PFSK-1 (cell line): Measurements from ENCODE around the gene CAV1.

Experiments
- FOXP2 ChIP-seq: optimal IDR thresholded peaks from 2 replicates; pipeline ENCODE3; 2011; ENCODE audit warnings: borderline replicate concordance, control low read depth, inconsistent platforms; ENCODE audit not compliant: insufficient read depth; ENCODE audit errors: extremely low read length, extremely low read depth
- POLR2AphosphoS5 ChIP-seq: IDR thresholded peaks from 2 replicates; pipeline ENCODE4 v1.6.1; 2012; ENCODE audit warnings: low read depth, mild to moderate bottlenecking, control low read depth, low read length, moderate library complexity
- SIN3A ChIP-seq: IDR thresholded peaks from 2 replicates; pipeline ENCODE4 v1.6.1; 2012; ENCODE audit warnings: mild to moderate bottlenecking, low read length, moderate library complexity, borderline replicate concordance; ENCODE audit not compliant: insufficient read depth
- TAF1 ChIP-seq: IDR thresholded peaks from 2 replicates; pipeline ENCODE4 v1.6.1; 2012; ENCODE audit warnings: low read length, control low read depth, borderline replicate concordance; ENCODE audit not compliant: insufficient read depth
- TF ChIP-seq, protein P1 (sequence below), 2 experiments: IDR thresholded peaks; 2 replicates each; pipeline versions ENCODE4 v1.6.1 to v1.8.0; 2011 to 2012; ENCODE audit warnings: low read depth in 2 of 2, low read length in 2 of 2, control low read depth in 1 of 2, inconsistent platforms in 1 of 2, mild to moderate bottlenecking in 1 of 2, moderate library complexity in 1 of 2; ENCODE audit not compliant: insufficient read depth in 1 of 2

The CAV1 gene

DNA sequence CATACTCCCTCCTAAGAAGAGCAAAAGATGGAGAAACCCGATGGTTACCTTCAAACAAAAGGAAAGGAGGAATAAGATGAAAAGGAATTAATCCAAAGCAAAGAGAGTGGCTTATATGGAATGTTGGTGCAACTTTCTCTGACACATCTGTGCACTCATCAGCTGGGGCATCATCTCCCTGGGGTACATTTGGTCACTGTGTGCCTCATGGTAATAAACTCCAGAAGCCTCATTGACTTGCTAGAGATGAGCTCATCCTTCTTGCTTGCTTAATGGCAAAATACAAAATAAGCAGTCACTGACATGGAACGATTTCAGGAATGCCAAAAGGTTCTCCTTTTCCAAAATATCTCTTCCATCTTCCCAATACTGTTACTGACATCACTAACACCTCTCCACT lies 22.5 kb downstream of the CAV1 start:
- TF ChIP-seq, protein P1, sequence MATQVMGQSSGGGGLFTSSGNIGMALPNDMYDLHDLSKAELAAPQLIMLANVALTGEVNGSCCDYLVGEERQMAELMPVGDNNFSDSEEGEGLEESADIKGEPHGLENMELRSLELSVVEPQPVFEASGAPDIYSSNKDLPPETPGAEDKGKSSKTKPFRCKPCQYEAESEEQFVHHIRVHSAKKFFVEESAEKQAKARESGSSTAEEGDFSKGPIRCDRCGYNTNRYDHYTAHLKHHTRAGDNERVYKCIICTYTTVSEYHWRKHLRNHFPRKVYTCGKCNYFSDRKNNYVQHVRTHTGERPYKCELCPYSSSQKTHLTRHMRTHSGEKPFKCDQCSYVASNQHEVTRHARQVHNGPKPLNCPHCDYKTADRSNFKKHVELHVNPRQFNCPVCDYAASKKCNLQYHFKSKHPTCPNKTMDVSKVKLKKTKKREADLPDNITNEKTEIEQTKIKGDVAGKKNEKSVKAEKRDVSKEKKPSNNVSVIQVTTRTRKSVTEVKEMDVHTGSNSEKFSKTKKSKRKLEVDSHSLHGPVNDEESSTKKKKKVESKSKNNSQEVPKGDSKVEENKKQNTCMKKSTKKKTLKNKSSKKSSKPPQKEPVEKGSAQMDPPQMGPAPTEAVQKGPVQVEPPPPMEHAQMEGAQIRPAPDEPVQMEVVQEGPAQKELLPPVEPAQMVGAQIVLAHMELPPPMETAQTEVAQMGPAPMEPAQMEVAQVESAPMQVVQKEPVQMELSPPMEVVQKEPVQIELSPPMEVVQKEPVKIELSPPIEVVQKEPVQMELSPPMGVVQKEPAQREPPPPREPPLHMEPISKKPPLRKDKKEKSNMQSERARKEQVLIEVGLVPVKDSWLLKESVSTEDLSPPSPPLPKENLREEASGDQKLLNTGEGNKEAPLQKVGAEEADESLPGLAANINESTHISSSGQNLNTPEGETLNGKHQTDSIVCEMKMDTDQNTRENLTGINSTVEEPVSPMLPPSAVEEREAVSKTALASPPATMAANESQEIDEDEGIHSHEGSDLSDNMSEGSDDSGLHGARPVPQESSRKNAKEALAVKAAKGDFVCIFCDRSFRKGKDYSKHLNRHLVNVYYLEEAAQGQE (IDR thresholded peaks at IDR 0.05; ENCODE audit: insufficient read depth in 1 of 2, low read depth in 2 of 2, low read length in 2 of 2): no peak

GRCh38 chr7:116548506-116548905 lies 23.7 kb downstream of the CAV1 start:
- TF ChIP-seq POLR2AphosphoS5: no peak

GRCh38 chr7:116549370-116549769 lies 24.5 kb downstream of the CAV1 start:
- TF ChIP-seq, protein P1 (IDR thresholded peaks at IDR 0.05; ENCODE audit: insufficient read depth in 1 of 2, low read depth in 2 of 2, low read length in 2 of 2): no peak
- TF ChIP-seq POLR2AphosphoS5 (no peak), TAF1 (no peak), FOXP2 (no peak), SIN3A (no peak)

- TF ChIP-seq FOXP2 (no peak), POLR2AphosphoS5 (no peak), SIN3A (no peak), TAF1 (no peak)
- TF ChIP-seq, protein P1 (IDR thresholded peaks at IDR 0.05; ENCODE audit: insufficient read depth in 1 of 2, low read depth in 2 of 2, low read length in 2 of 2): no peak
Measured at GRCh38 chr7:116551692-116552091, 26.9 kb downstream of the CAV1 start.

DNA sequence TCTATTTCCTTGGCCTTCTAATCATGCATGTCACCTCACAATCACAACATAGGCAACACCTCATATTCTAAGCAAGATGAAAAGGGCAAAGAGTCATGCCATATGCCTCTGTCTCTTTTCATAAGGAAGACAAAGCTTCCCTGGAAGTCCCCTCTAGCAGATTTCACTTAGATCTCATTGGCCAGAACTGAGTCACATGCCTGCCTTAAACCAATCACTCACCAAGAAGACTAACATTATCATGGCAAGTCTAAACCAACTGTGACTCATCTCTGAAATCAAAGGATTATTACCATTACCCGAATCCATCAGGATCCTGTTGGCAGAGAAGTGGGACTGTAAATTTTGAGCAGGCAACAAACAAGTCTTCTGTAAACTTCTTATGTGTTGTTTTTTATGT lies 27.8 kb downstream of the CAV1 start:
- TF ChIP-seq FOXP2: no peak
- TF ChIP-seq, protein P1 (IDR thresholded peaks at IDR 0.05; ENCODE audit: insufficient read depth in 1 of 2, low read depth in 2 of 2, low read length in 2 of 2): no peak
- no peak for TF ChIP-seq POLR2AphosphoS5
- no peak for TF ChIP-seq TAF1
- no peak for TF ChIP-seq SIN3A
